Measurements from ENCODE around the gene TMEM207.

Gene TMEM207

DNA sequence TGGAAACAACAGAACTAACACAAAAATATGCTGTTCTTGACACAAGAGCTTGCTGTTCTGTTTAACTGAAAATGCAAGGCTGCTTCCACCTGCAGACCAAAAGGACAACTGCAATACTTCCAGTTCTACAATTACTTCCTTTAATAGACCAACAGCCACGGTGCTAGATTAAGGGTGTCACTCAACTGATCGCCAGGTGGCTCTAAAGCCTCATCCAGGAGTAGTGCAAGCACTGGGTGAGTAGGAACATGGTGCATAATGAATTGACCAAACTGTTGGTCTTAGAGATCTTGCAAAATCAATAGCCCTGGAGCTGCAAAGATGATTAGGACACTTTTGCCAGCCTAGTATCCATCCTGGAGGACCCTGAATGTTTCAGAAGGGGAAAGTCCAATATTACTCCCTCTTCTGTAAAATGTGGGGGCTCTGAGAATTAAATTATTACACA lies 65.4 kb downstream of the TMEM207 start:
- DNase-seq, result no peak

DNA sequence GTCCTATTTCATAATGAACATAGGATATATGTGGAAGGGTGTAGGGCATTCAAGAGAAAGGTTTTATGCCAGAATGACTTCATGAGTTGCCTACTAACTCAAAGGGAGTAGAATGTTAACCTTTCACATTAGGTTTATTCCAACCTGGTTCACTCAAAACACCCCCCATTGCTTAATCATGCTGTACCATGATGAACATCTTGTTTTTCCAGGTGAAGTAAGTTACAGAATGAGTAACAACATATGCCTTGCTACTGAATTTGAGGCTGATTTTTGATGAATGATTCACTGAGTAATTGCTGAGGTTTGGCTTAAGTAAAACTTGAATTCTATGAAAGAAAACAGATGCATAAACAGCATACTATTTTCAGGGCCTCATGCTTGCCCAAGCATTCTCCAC lies 67.6 kb downstream of the TMEM207 start:
- DNase-seq, result no peak

DNA sequence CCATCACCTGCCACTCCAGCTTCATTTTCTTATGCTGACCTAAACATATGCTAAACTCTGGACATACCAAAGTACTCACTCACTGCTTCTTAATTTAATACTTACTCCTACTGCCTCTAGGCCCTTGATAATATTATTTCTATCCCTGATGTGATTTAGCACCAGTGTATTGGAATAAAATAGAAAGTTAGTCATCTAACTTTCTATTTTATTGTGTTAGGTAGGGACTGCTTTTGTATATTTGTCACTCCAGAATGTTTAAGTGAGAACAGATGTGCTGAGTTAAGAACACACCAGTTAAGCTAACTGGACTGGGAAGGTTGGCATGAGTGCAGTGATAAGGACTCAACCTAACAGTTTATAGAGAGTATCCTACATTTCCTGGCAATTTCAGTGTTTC lies 68.3 kb downstream of the TMEM207 start:
- DNase-seq, result no peak

DNA sequence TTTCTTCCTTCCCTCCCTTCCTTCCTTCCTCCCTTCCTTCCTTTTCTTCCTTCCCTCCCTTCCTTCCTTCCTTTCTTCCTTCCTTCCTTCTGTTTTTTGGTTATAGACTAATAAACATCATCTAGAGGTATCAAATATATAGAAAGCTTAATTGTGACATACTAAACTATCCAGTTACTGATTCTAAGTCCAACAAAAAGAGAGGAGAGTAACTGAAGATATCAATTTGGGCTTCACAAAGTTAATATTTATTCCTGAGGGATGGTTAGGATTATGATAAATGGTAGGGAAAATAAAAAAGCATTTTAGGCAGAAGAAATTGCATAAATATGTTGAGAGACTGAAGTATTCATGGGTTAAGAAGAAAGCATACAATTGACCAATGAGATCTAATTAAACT lies 69.5 kb downstream of the TMEM207 start:
- DNase-seq, result no peak

Data from central memory CD4-positive, alpha-beta T cell (primary cell).